VCaP (cell line): ENCODE measurements around the gene PIEZO2.

Experiments used
- H3K27ac ChIP-seq: fragments of 450-650 bp; 2 replicates; pipeline ENCODE4 v1.5.1; 2017
- CTCF ChIP-seq: fragments of 450-650 bp; conservative IDR thresholded peaks from 2 replicates; pipeline ENCODE4 v1.5.1; 2017; ENCODE audit warnings: mild to moderate bottlenecking, moderate library complexity

Gene PIEZO2

GRCh38 chr18:11119550-11119949 lies 29.8 kb downstream of the PIEZO2 start:
- TF ChIP-seq CTCF = no peak
- no peak overlapping the region for H3K27ac ChIP-seq

GRCh38 chr18:11118051-11118766 lies 31.2 kb downstream of the PIEZO2 start:
- H3K27ac ChIP-seq = no peak overlapping the region
- TF ChIP-seq CTCF = no peak

- no peak for TF ChIP-seq CTCF
- H3K27ac ChIP-seq = 0 out of 2 replicates have a peak overlapping the region, but pooled peaks have one; percentile 16
Measured at GRCh38 chr18:11115276-11115675, 34.1 kb downstream of the PIEZO2 start.

GRCh38 chr18:11114653-11115052 lies 34.7 kb downstream of the PIEZO2 start:
- 0 out of 2 replicates have a peak overlapping the region, but pooled peaks have one; percentile 16 for H3K27ac ChIP-seq
- no peak for TF ChIP-seq CTCF

GRCh38 chr18:11113937-11114336 lies 35.4 kb downstream of the PIEZO2 start:
- H3K27ac ChIP-seq = no peak overlapping the region

GRCh38 chr18:11113046-11113548 lies 36.3 kb downstream of the PIEZO2 start:
- no peak overlapping the region for H3K27ac ChIP-seq

More at GRCh38 chr18:11113937-11114336, 35.4 kb downstream of the PIEZO2 start:
- no peak for TF ChIP-seq CTCF

GRCh38 chr18:11112286-11112685 lies 37.1 kb downstream of the PIEZO2 start:
- TF ChIP-seq CTCF = no peak
- no peak overlapping the region for H3K27ac ChIP-seq

More at GRCh38 chr18:11113046-11113548, 36.3 kb downstream of the PIEZO2 start:
- TF ChIP-seq CTCF = no peak
